Loucy (cell line): Measurements from ENCODE around the gene ATF7IP.
"Not testable (repeated sequence)": the region's sequence is repeated elsewhere in the genome, so short reads cannot be mapped to it uniquely, and the experiment has no call there.

Experiments
- H2AFZ ChIP-seq: fragments of 200-600 bp; sonication (generic); 2 replicates; pipeline ENCODE4 v1.6.0; 2016; ENCODE audit warnings: antibody characterized with exemption, mild to moderate bottlenecking, low read length, moderate library complexity
- H3F3A ChIP-seq: fragments of 200-600 bp; 2 replicates; pipeline ENCODE4 v1.6.0; 2016; ENCODE audit warnings: antibody characterized with exemption, low read depth, mild to moderate bottlenecking
- H3K27me3 ChIP-seq: fragments of 200-600 bp; sonication (generic); 2 replicates; pipeline ENCODE4 v1.6.1; 2014; ENCODE audit warnings: low read length, mild to moderate bottlenecking; ENCODE audit not compliant: insufficient read depth, poor library complexity, severe bottlenecking
- H3K36me3 ChIP-seq: fragments of 200-600 bp; sonication (generic); 2 replicates; pipeline ENCODE4 v1.6.1; 2016; ENCODE audit warnings: low read length; ENCODE audit not compliant: insufficient read depth
- H3K4me1 ChIP-seq: fragments of 200-600 bp; sonication (generic); 2 replicates; pipeline ENCODE4 v1.5.1; 2014; ENCODE audit warnings: low read length, mild to moderate bottlenecking; ENCODE audit not compliant: insufficient read depth, poor library complexity, severe bottlenecking
- H3K4me2 ChIP-seq: fragments of 200-600 bp; sonication (generic); 2 replicates; pipeline ENCODE4 v1.6.0; 2014; ENCODE audit warnings: antibody characterized with exemption, low read length, low read depth, mild to moderate bottlenecking; ENCODE audit not compliant: poor library complexity, severe bottlenecking
- H3K4me3 ChIP-seq: fragments of 200-600 bp; sonication (generic); 2 replicates; pipeline ENCODE4 v1.5.1; 2014; ENCODE audit warnings: low read length, mild to moderate bottlenecking, mixed read lengths; ENCODE audit not compliant: poor library complexity, severe bottlenecking
- H3K79me2 ChIP-seq: fragments of 200-600 bp; sonication (generic); 2 replicates; pipeline ENCODE4 v1.6.1; 2014; ENCODE audit warnings: low read length; ENCODE audit not compliant: insufficient read depth
- H3K9ac ChIP-seq: fragments of 200-600 bp; sonication (generic); 2 replicates; pipeline ENCODE4 v1.6.0; 2014; ENCODE audit warnings: mild to moderate bottlenecking, low read depth, low read length, moderate library complexity; ENCODE audit not compliant: poor library complexity, severe bottlenecking
- H3K9me2 ChIP-seq: fragments of 200-600 bp; sonication (generic); replicated peaks from 2 replicates; pipeline ENCODE4 v1.6.1; 2016; ENCODE audit warnings: low read depth, low read length, mixed read lengths
- H3K9me3 ChIP-seq: fragments of 200-600 bp; sonication (generic); 2 replicates; pipeline ENCODE4 v1.6.1; 2014; ENCODE audit warnings: mild to moderate bottlenecking, antibody characterized with exemption, low read length, low read depth; ENCODE audit not compliant: insufficient read depth
- H4K20me1 ChIP-seq: fragments of 200-600 bp; sonication (generic); 2 replicates; pipeline ENCODE4 v1.6.0; 2014; ENCODE audit warnings: antibody characterized with exemption, low read length, mild to moderate bottlenecking; ENCODE audit not compliant: insufficient read depth, poor library complexity, severe bottlenecking
- EZH2phosphoT487 ChIP-seq: fragments of 200-600 bp; IDR thresholded peaks from 2 replicates; pipeline ENCODE4 v1.6.1; 2018; ENCODE audit warnings: antibody characterized with exemption, mild to moderate bottlenecking, moderate library complexity, borderline replicate concordance
- TF ChIP-seq, protein P1 (sequence below): fragments of 200-600 bp; sonication (generic); conservative IDR thresholded peaks from 2 replicates; pipeline ENCODE4 v1.5.1; 2014; ENCODE audit warnings: mild to moderate bottlenecking, antibody characterized with exemption, low read length

The ATF7IP gene

DNA sequence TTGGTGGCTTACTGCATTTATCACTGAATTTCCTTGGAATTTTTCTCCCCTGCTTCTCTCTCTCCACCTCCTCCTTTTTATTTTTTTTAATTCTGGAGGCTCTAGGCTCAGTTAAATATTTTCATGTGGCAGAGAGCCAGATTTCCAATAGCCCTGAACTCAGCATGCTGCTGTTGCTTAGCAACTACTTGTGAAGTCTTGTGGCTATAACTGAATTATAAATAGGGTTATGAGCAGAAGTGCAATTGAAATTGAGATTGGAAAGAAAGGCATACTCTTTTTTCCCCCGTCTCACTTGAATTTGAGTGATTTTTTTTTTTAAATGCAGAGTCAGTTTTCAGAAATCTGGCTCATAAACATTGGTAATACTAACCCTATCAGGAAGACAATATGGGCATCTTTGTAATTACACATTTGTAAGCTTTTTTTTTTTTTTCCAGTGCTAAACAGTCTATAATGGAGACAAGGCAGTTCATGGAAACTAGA, 38.3 kb downstream of the ATF7IP start:
- H2AFZ ChIP-seq = no peak overlapping the region
- no peak overlapping the region for H3K9ac ChIP-seq
- peaks cover 27% of the 10 kb centered on the region for H3K9me3 ChIP-seq
- H3K4me1 ChIP-seq = peaks cover 36% of the 10 kb centered on the region
- H3K4me3 ChIP-seq = peak overlapping the region; percentile 21
- TF ChIP-seq EZH2phosphoT487 = no peak
- TF ChIP-seq, protein P1, sequence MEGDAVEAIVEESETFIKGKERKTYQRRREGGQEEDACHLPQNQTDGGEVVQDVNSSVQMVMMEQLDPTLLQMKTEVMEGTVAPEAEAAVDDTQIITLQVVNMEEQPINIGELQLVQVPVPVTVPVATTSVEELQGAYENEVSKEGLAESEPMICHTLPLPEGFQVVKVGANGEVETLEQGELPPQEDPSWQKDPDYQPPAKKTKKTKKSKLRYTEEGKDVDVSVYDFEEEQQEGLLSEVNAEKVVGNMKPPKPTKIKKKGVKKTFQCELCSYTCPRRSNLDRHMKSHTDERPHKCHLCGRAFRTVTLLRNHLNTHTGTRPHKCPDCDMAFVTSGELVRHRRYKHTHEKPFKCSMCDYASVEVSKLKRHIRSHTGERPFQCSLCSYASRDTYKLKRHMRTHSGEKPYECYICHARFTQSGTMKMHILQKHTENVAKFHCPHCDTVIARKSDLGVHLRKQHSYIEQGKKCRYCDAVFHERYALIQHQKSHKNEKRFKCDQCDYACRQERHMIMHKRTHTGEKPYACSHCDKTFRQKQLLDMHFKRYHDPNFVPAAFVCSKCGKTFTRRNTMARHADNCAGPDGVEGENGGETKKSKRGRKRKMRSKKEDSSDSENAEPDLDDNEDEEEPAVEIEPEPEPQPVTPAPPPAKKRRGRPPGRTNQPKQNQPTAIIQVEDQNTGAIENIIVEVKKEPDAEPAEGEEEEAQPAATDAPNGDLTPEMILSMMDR = no peak
- no peaks in the 10 kb centered on the region for H3K27me3 ChIP-seq
- no peaks in the 10 kb centered on the region for H3K9me2 ChIP-seq
- peaks cover 15% of the 10 kb centered on the region for H3K36me3 ChIP-seq
- H3K79me2 ChIP-seq = peaks cover 100% of the 10 kb centered on the region
- no peaks in the 10 kb centered on the region; the same call in 1 of the 2 replicates for H3F3A ChIP-seq
- peak overlapping the region; percentile 61 for H3K4me2 ChIP-seq
- H4K20me1 ChIP-seq = peaks cover 48% of the 10 kb centered on the region

DNA sequence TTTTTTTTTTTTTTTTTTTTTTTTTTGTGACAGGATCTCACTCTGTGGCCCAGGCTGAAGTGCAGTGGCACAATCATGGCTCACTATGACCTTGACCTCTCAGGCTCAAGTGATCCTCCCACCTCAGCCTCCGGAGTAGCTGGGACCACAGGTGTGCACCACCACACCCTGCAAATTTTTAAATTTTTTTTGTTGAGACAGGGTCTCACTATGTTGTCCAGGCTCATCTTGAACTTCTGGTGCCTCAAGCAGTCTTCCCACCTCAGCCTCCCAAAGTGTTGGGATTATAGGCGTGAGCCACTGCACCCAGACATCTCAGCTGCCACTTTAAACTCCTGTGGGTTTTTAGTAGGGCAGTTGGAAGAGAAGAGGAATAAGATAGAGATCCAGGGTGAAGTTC, 39.9 kb downstream of the ATF7IP start:
- not testable (repeated sequence) for H3K4me3 ChIP-seq, H3K4me2 ChIP-seq, H3K9ac ChIP-seq, H2AFZ ChIP-seq, H3K9me2 ChIP-seq, H3K27me3 ChIP-seq, H3F3A ChIP-seq
- Histone ChIP-seq H3K79me2 (peaks cover 100% of the 10 kb centered on the region), H4K20me1 (peaks cover 45% of the 10 kb centered on the region), H3K4me1 (peaks cover 38% of the 10 kb centered on the region), H3K36me3 (peaks cover 19% of the 10 kb centered on the region), H3K9me3 (peaks cover 24% of the 10 kb centered on the region)

DNA sequence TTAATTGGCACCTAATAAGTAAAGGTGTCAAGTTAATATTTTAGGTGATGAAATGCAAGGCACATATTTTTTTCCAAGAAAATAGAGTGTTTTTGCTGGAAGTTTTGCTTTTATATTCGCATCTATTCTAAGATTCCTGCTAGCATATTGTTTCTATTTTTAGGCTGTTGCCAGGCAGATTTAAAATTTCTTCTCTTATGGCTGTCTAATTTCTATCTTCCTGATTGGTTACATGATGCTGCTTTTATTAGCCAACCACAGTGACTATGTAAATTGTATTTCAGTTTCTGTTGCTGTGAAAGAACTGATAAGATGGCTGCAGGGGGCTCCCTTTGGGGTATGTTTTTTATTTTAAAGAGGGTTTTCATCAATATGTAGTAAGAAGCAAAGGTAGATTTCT, 42.7 kb downstream of the ATF7IP start:
- TF ChIP-seq EZH2phosphoT487 = no peak
- TF ChIP-seq, protein P1 = no peak
- Histone ChIP-seq H3K9ac (no peak overlapping the region), H3K36me3 (peaks cover 17% of the 10 kb centered on the region), H3K9me3 (peaks cover 23% of the 10 kb centered on the region), H3K4me2 (peak overlapping the region; percentile 27), H3K79me2 (peaks cover 98% of the 10 kb centered on the region), H4K20me1 (peaks cover 37% of the 10 kb centered on the region), H3K4me3 (peak overlapping the region; percentile 33), H3F3A (peaks cover 2% of the 10 kb centered on the region; the same call in 1 of the 2 replicates), H2AFZ (no peak overlapping the region), H3K4me1 (peaks cover 47% of the 10 kb centered on the region), H3K27me3 (no peaks in the 10 kb centered on the region), H3K9me2 (no peaks in the 10 kb centered on the region)

DNA sequence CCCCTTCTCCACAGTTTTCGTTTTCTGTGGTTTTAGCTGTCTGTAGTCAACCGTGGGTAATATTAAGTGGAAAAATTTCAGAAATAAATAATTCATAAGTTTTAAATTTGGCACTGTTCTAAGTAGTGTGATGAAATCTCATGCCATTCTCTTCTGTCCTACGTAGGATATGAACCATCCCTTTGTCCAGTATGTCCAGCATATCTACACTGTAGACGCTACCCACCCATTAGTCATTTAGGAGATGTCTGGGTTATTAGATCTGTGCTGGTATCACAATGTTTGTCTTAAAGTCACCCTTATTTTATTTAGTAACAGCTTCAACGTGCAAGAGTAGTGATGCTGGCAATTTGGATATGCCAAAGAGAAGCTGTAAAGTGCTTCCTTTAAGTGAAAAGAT, 44.7 kb downstream of the ATF7IP start:
- H3K4me2 ChIP-seq = no peak overlapping the region
- H3K4me1 ChIP-seq = peaks cover 48% of the 10 kb centered on the region
- H2AFZ ChIP-seq = no peak overlapping the region
- H4K20me1 ChIP-seq = peaks cover 33% of the 10 kb centered on the region
- peaks cover 4% of the 10 kb centered on the region; the same call in 1 of the 2 replicates for H3F3A ChIP-seq
- peaks cover 17% of the 10 kb centered on the region for H3K36me3 ChIP-seq
- H3K9me3 ChIP-seq = peaks cover 23% of the 10 kb centered on the region
- no peaks in the 10 kb centered on the region for H3K9me2 ChIP-seq
- TF ChIP-seq, protein P1 = no peak
- no peak for TF ChIP-seq EZH2phosphoT487
- H3K27me3 ChIP-seq = no peaks in the 10 kb centered on the region
- peaks cover 98% of the 10 kb centered on the region for H3K79me2 ChIP-seq
- no peak overlapping the region for H3K4me3 ChIP-seq
- H3K9ac ChIP-seq = no peak overlapping the region
